GM19025 (cell line): ENCODE results near the gene DCAF12.

ENCODE experiments used
- ATAC-seq: cut with Tn5 transposase; IDR thresholded peaks from one replicate; pipeline ENCODE4 v1.9.1; 2021; ENCODE audit warnings: mild to moderate bottlenecking, low read depth, moderate library complexity; ENCODE audit not compliant: unreplicated experiment

DCAF12 gene

DNA sequence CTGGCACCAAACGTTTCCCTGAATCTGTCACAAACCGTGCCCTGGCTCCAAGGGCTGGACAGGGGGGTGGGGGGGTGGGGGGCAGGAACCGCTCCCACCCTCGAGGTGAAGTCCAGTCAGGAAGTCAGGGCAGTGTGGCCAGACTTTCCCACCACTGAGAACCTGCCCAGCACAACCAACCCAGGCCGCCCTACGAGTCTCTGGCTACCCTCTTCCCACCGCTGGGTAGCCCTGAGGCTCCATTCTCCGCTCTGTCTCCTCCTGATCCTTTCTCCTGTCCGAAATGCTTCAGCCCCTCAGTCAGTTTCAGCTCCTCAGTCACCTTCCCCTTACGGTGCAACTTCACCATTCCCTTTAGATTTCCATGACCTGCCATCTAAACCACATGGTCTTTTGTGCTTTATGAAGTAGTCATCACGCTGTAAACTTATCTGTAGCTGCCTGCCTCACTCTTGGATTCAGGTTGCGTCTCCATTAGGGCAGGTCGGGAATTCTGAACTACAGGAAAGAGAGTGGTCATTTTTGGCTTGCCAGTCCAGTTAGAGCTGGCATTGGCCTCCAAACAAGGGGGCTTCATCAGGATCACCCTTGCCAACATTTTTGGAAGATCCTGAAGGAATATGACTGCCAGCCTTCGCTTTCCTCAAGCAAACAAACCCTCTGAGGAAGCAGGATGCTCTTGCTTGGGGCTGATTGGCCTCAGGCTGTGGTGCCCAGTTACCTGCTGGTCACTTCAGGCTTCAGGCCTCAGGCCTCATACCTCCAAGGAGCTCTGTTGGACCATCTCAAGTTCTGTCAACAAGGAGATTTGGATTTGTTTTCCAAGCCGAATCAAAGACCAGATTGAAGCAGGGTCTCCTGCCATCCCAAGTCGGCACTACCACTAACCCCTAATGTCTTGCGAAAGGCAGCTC, 794 bp upstream of the DCAF12 start:
- no peak for ATAC-seq

DNA sequence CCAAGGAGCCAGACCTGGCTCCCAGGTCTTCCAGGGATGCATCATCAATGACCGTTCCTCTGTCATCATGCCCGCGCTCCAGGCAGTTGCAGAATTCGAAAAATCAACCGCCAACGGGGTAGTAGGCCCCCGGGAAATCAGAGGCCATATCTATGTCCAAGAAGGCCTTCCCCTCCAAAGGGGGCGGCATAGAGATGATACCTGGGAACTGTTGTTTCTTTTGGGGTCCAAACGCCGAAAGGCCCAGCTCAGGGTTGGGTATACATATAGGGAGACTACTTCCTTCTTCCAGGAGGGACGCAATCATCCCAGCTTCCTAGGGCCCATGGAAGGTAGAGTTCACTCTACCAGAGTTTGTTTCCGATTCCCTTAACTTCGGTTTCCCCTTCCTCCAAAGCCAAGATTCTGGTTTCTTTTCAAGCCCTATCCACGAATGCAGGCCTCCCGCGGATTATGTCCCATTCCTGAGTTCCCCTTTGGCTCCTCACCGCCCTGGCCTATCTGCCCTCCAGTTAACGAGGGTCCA, 754 bp downstream of the DCAF12 start:
- ATAC-seq: no peak

DNA sequence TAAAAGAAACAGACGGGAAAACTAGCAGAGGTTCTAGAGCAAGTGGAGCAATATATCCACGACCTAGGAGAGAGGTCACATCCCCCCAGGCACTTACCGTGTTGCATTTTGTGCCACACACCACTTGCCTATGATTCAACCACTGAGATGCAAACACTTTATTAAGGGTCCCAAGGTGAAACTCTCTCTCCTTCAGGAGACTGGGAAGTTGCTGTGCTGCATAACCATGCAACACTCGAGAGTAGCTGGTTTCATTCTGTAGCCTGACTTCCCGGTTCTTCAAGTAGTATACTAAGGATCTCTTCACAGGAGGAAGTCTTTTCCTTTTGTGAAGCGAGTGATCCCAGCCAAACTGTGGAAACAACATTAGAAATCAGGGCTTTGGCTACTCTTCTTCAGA, 1.6 kb downstream of the DCAF12 start:
- ATAC-seq: no peak

DNA sequence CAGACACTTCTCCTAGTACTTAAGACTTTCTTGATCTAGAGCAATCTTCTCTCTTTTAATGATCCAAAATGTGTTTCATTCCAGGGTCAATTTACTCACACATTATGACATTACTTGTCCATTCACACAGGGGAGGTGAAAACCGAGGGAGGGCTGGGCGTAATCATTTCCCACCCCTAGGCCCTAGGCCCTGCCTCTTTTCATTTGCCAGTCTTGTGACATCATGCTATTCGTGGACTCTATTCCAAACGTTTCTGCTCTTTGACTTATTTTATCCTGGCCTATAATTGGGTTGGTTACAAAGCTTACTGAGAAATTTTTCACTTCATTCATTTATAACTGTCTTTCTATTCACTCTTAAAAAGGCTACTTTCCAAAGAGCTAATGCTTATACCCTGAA, 2.4 kb downstream of the DCAF12 start:
- ATAC-seq: no peak

DNA sequence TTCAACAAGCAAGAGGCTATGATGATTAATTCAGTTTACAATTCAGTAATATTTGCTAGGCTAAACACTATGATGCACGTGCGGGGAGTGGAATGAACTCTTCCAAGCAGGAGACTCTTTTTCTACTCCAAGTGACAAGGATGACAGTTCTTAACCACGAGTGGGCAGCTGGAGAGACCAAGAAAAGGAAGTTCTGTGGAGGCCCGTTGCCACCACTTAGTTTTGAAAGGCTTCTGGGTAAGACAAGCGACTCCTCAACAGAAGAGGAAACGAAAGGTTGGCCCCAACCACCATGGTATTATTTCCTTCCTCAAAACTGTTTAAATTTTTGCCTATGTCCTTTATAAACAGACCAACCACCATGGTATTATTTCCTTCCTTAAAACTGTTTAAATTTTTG, 2.8 kb downstream of the DCAF12 start:
- no peak for ATAC-seq

DNA sequence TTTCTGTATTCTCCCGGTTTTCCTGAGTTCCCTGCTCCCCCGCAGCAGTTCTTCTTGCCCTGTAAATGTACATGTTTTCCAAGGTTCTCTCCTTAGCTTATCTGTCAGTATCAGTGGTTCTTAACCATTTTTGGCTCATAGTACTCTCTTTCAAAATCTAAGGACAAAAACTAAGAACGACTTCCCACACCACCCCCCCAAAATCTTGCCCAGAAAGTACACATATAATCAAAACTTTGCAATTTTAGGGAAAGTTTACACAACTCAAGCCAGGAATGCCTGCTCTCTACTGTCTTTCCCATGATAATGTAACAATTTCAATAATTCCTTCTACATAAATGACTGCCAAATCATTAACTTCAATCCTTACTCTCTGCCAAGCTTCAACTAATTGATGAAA, 4.5 kb downstream of the DCAF12 start:
- no peak for ATAC-seq

DNA sequence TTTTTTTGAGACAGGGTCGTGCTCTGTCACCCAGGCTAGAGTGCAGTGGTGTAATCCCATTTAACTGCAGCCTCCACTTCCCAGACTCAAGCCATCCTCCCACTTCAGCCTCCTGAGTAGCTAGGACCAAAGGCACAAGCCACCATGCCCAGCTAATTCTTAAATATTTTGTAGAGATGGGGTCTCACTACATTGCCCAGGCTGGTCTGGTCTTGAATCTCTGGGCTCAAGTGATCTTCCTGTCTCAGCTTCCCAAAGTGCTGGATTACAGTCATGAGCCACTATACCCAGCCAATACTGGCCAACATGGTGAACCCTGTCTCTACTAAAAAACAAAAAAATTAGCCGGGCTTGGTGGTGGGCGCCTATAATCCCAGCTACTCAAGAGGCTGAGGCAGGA, 6.8 kb downstream of the DCAF12 start:
- ATAC-seq: no peak

DNA sequence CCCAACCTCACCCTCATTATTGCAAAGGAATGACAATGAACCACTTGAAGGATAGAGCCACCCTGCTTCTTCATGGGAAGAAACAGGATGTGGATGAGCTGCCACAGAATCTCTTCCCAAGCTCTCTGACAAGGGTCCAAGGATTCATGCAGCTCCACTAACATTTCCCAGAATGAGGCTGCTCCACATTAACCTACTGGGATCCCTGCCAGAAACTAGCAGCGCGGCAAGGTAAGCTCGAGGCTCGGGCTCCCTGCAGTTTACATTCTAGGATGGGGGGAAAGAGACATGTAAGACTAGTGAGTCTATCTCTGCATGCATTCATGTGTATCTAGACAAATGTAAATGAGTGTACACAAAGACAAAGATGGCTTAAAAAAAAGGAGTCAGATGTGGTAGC, 12.1 kb downstream of the DCAF12 start:
- ATAC-seq: no peak

DNA sequence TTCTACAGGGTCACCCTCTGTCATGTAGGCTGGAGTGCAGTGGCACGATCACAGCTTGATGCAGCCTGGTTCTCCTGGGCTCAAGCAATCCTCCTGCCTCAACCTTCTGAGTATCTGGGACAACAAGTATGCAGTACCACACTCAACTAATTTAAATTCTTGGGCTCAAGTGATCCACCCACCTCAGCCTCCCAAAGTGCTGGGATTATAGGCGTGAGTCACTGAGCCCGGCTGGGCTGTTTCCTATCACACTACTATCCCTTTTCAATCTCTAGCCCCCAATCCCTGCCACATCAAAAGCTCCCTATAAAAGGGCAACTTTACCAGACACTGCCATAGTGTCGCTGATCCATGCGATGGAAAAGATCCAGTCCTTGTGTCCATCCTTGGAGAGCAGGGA, 20.4 kb downstream of the DCAF12 start:
- no peak for ATAC-seq

DNA sequence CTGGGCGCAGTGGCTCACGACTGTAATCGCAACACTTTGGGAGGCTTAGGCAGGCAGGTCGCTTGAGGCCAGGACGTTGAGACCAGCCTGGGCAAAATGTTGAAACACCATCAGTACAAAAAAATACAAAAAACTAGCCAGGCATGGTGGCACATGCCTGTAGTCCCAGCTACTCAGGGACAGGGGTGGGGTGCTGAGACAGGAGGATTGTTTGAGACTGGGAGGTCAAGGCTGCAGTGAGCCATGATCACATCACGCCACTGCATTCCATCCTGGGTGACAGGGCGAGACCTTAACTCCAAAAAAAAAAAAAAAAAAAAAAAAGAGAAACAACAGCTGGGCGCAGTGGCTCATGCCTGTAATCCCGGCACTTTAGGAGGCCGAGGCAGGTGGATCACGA, 23.7 kb downstream of the DCAF12 start:
- no peak for ATAC-seq

DNA sequence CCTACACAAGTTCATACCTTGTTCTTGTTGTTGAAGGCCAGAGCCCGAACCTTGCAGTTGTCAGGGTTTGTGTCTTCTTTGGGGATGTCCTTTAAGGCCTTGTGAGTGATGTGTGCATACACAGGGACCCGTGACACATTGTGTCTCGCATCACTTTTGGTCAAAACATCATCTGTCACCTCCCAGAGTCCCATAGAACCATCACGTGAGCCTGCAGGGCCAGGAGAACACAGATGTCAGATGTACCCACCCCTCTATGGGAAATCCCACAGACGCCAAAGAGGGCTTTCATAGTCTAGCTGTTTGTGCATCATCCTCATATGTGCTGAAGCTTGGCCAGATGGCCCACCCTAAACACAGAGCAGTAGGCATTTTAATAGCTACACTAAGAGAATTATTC, 28.2 kb downstream of the DCAF12 start:
- ATAC-seq: peak; percentile 43

DNA sequence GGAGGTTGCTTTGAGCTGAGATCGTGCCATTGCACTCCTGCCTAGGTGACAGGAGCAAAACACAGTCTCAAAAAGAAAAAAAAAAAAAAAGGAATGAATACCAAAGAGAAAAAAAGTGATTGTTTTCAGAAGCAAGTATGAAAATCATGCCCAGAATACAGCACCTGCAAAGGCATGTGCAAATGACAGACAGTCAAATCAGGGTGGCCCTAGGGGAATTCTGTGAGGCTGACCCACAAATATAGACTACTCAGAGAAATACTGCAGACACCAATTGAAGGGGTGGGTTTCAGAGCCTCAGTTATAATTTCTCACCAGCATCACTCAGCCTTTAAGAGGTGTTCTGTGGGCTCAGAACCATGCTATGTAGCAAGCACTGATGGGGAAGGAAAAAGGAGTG, 28.6 kb downstream of the DCAF12 start:
- peak; percentile 77 for ATAC-seq

DNA sequence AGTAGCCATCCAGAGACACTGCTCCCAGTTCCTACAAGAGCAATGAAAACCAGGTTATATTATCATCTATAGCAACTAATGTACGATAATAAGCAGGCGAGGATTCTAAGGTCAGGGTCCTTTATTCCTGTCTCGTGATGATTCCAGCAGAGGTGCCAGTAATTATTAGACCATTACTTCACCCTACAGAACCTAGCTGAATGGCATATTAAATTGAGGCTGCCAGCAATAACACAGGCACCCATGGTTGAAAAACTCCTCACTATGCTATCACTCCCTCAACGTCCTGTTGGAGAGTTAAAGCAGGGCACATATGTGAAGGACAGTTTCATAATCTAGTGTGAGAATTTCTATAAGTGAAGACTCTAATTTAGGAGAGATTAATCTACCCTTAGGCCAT, 29.7 kb downstream of the DCAF12 start:
- no peak for ATAC-seq

DNA sequence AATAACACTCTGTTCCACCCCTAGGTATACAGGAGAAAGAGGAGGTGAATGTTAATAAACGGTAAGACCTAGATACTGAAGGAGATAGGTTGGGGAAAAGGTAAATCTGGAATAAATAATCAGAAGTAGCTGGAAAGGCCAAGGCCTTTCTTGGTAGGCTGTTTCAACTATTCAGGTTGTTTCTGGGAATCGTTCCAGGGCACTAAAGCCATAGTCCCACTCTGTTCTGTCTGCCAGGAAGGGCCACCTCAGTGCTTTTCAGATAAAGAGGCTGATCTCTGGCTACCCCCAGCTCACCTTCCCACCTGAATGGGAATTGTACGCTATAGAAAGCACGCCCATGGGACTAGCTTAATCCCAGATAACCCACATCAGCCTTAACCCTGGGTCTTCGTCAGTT, 32.9 kb downstream of the DCAF12 start:
- ATAC-seq: no peak

DNA sequence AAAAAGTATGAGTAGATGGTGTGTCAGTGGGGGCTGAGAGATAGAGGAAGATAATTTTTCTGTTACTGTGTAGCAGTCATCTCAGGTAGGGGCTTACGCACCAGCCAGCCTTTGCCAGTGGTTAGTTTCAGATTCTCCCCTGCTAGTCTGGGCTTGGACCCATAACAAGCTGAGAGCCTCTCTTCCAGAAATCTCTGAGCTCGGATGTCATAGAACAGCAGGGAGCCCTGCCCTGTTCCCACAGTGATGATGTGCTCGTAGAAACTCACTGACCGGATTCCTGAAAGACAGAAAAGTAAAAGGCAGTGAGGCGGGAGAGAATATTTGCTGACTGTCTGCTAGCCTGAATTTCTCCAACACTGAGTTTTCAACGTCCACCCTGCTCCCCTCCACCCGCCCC, 37.2 kb downstream of the DCAF12 start:
- no peak for ATAC-seq

DNA sequence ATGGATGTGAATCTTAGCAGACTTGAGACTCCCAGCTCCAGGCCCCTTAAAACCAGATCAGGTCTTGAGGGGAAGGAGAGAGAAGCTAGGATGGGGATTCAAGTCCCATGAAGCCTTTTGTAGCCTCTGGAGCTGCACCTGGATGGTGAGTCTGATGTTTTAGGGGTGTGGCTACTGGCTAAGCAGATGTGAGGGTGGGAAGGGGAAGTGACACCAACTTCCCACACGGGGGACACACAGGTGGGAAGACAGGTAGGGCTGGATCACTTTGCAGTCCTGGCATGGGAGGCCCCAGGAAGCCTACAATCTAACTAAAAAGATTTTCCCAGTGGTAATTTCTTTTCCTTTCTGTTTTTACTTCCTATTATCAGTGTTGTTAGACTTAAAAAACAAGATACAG, 39.1 kb downstream of the DCAF12 start:
- ATAC-seq: no peak

DNA sequence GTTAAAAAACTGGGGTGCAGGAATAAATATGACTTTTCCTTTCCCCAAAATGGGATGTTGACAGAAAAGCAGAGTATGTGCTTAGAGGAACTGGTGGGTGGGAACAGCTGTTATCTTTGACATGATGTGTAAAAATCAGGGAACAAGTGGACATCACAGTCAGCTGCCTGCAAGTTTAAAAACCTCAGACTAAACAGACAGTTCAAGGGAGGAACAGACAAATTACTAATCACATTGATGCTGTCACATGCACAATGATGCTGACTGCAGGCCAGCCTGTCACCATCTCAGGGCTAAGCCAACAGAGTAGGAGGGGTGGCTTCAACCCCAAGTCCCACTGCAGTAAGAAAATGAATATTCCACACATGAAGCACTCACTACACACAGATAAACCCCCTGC, 39.6 kb downstream of the DCAF12 start:
- no peak for ATAC-seq

DNA sequence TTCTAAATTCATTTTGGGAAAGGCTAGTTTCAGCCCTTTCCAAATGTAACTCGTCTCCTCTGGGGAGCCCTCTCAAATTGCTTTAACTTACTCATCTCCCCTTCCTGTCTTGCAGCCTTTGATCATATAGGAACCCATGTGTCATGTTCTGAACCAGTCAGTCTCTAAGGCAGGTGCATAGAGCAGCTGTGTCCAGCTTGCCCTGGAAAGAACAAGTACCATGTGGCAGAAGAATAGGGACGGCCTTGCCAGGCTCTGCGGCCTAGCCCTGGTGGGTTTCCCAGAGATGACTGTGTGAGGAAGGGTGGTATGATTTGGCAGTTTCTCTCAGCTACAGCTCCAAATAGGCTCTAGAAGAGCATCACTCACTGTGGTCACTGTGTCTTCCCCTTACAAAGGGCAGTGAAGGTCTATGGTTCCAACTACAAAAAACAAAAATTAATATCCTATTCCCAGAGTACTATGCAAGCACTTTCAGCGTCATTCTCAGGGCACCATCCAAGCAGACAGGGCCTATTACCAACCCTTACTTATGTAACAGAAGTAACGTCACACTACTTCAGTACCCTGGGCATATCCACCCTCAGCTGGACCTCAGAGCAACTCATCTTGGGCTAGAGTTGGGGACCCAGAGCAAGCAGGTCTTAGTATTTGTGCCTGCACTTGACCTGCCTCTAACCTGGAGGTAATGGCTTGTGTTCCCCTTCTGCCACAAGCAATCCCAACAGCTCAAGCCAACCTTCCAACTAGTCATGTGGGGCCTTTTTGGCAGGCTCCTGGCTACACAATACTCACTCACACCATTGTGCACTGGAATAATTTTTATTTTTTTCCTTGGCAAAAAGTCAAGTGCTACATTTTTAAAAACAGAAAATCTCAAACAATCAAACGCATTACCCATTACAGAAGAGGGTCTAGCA, 40.7 kb downstream of the DCAF12 start:
- no peak for ATAC-seq

DNA sequence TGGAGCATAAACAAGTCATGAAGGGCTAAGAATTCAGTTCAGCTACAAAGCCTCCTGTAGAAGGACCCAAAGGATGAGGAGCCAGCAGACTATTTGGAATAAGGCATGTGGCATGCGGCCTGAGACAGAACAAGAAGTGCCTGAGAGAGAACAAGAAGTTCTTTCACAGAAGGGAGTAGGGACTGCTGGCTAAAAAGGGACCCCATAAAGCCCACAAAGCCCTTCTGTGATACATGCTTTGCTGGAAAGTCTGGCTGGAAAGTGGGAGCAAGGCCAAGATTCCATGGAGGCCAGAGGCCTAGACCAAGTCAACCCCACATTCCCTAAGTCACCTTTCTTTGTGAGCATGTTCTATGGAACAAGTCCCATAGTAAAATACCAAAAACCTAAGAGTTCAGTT, 41.9 kb downstream of the DCAF12 start:
- no peak for ATAC-seq

DNA sequence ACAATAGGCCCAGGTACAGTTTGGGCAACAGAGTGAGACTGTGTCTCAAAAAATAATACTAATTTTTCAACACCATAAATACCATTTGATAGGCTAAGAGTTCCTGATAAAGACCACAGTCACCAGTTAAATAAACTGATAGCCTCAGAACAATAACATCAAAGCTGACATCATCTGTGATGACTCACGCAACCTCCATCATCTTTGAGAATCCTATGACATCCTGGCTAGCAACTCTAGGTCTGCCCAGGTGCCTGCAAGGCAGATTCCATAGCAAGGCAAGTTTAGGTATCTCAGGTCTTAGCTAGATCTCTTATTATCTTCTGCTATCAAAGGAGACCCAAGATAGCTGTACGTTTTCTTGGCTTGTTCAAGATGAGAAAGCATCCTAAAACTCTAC, 47.3 kb downstream of the DCAF12 start:
- no peak for ATAC-seq

DNA sequence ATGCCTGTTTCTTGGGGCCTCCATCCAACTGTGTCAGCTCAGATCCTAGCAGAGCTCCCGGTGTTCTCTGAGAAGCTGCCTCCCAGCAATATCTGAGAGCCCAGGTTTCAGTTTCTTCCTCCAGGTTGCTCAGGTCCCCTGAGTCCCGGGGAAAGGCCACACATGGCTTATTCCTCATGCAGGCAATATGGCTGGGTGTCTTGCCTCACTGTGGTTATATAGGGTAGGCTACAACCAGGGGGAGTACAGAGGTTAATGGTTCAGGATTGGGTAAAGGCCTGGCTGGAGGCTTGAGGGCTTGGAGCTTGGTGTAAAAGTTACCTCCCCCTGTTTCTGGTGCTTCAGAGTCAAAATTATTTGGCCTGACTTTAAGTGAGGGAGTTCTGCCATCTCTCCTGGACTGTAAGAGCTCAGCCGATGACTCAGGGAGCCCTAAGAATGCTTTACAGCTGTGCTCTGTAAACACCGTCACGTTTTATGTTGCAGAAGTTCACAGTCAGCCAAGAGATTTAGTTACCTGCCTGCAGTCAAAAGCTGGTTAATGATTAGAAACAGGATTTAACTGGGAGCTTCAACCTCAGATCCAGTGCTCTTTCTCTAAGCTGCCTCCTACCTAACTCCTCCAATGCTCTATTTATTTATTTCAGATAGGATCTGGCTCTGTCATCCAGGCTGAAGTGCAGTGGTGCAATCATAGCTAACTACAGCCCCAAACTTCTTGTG, 53.5 kb downstream of the DCAF12 start:
- no peak for ATAC-seq
